Activated CD4-positive, alpha-beta T cell treated with anti-CD3 and anti-CD28 coated beads, Interleukin-2, amount 10 ng/mL, durations not matched to agents 24 days and 14 days (primary cell): Measurements from ENCODE around the gene CENPU. TPM values are rescaled to one million over a fixed set of nuclear protein-coding genes. Genes with fewer than 3 reads are reported as not detected.
"Not testable (repeated sequence)": the region's sequence is repeated elsewhere in the genome, so short reads cannot be mapped to it uniquely, and the experiment has no call there.

Source experiments
- DNase-seq: peaks from one replicate; pipeline ENCODE4 v3.0.0; 2022
- H3K27ac Mint-ChIP-seq: one replicate; pipeline ENCODE4 v1.8.0; 2022; ENCODE audit warnings: mild to moderate bottlenecking, mixed read lengths
- H3K27me3 Mint-ChIP-seq: one replicate; pipeline ENCODE4 v1.8.0; 2022; ENCODE audit warnings: mixed read lengths
- H3K36me3 Mint-ChIP-seq: one replicate; pipeline ENCODE4 v1.8.0; 2022; ENCODE audit warnings: low read depth, mild to moderate bottlenecking, mixed read lengths
- H3K4me1 Mint-ChIP-seq: one replicate; pipeline ENCODE4 v1.8.0; 2021; ENCODE audit warnings: mixed read lengths
- H3K4me3 Mint-ChIP-seq: one replicate; pipeline ENCODE4 v1.8.0; 2022; ENCODE audit warnings: mild to moderate bottlenecking, moderate library complexity, mixed read lengths
- H3K9me3 Mint-ChIP-seq: one replicate; pipeline ENCODE4 v1.8.0; 2021; ENCODE audit warnings: mixed read lengths
- intact Hi-C: fragments of 100-400 bp; cut with micrococcal nuclease; formaldehyde crosslinking; loops from one replicate; pipeline ENCODE4 v1.15.1; 2023
- total RNA-seq: library from RNA; stranded (reverse); gene quantifications from 2 replicates; pipeline ENCODE4 v1.2.3, GENCODE V29; 2022

CENPU gene
- total RNA-seq, 1 donor from 2014 or later = 71.7 TPM

- no peak for DNase-seq
- no peaks in the 10 kb centered on the region for H3K27me3 Mint-ChIP-seq
- H3K27ac Mint-ChIP-seq = no peak overlapping the region
- peaks cover 37% of the 10 kb centered on the region for H3K36me3 Mint-ChIP-seq
- peaks cover 6% of the 10 kb centered on the region for H3K9me3 Mint-ChIP-seq
- intact Hi-C loops = loop anchor here (5.0 kb wide), 1 partner anchor 43 kb away; no protein-coding TSS in a partner anchor
- H3K4me1 Mint-ChIP-seq = peaks cover 27% of the 10 kb centered on the region
- H3K4me3 Mint-ChIP-seq = no peak overlapping the region
Measured at GRCh38 chr4:184664445-184665210, 69.3 kb downstream of the CENPU start.

- intact Hi-C loops = no loop called here
- Mint-ChIP-seq H3K4me1 (peaks cover 8% of the 10 kb centered on the region), H3K36me3 (peaks cover 28% of the 10 kb centered on the region), H3K27me3 (no peaks in the 10 kb centered on the region), H3K27ac (no peak overlapping the region), H3K4me3 (no peak overlapping the region), H3K9me3 (no peaks in the 10 kb centered on the region)
- DNase-seq = no peak
Measured at GRCh38 chr4:184662236-184662635, 71.7 kb downstream of the CENPU start.

- Mint-ChIP-seq H3K4me1 (peaks cover 3% of the 10 kb centered on the region), H3K27me3 (no peaks in the 10 kb centered on the region), H3K4me3 (no peak overlapping the region), H3K9me3 (no peaks in the 10 kb centered on the region), H3K36me3 (peaks cover 26% of the 10 kb centered on the region), H3K27ac (no peak overlapping the region)
- DNase-seq = no peak
- intact Hi-C loops = no loop called here
Measured at GRCh38 chr4:184660978-184661377, 72.9 kb downstream of the CENPU start.

- H3K4me1 Mint-ChIP-seq, intact Hi-C loops, H3K27ac Mint-ChIP-seq, H3K4me3 Mint-ChIP-seq, DNase-seq, H3K27me3 Mint-ChIP-seq, H3K9me3 Mint-ChIP-seq: not testable (repeated sequence)
- H3K36me3 Mint-ChIP-seq = peaks cover 27% of the 10 kb centered on the region
Measured at GRCh38 chr4:184657820-184658219, 76.1 kb downstream of the CENPU start.

GRCh38 chr4:184657144-184657543 is 76.8 kb downstream of the CENPU start:
- Mint-ChIP-seq H3K27ac (no peak overlapping the region), H3K36me3 (peaks cover 28% of the 10 kb centered on the region), H3K4me1 (peaks cover 4% of the 10 kb centered on the region), H3K4me3 (no peak overlapping the region), H3K27me3 (no peaks in the 10 kb centered on the region), H3K9me3 (no peaks in the 10 kb centered on the region)
- intact Hi-C loops = no loop called here
- no peak for DNase-seq

GRCh38 chr4:184655889-184656869 is 77.7 kb downstream of the CENPU start:
- no peak for DNase-seq
- Mint-ChIP-seq H3K36me3 (peaks cover 28% of the 10 kb centered on the region), H3K4me3 (no peak overlapping the region), H3K9me3 (no peaks in the 10 kb centered on the region), H3K4me1 (peaks cover 9% of the 10 kb centered on the region), H3K27ac (no peak overlapping the region), H3K27me3 (no peaks in the 10 kb centered on the region)
- intact Hi-C loops = no loop called here

- intact Hi-C loops = loop anchor here (5.0 kb wide), 1 partner anchor 39 kb away; no protein-coding TSS in a partner anchor
- H3K27ac Mint-ChIP-seq = no peak overlapping the region
Measured at GRCh38 chr4:184653650-184654049, 80.2 kb downstream of the CENPU start.

GRCh38 chr4:184652681-184653080 is 81.2 kb downstream of the CENPU start:
- H3K9me3 Mint-ChIP-seq, DNase-seq, H3K27ac Mint-ChIP-seq, H3K27me3 Mint-ChIP-seq, H3K4me3 Mint-ChIP-seq: not testable (repeated sequence)
- intact Hi-C loops = loop anchor here (5.0 kb wide), 1 partner anchor 40 kb away; no protein-coding TSS in a partner anchor
- peaks cover 27% of the 10 kb centered on the region for H3K36me3 Mint-ChIP-seq
- H3K4me1 Mint-ChIP-seq = peaks cover 26% of the 10 kb centered on the region

More at GRCh38 chr4:184653650-184654049, 80.2 kb downstream of the CENPU start:
- H3K4me1 Mint-ChIP-seq = peaks cover 18% of the 10 kb centered on the region
- H3K36me3 Mint-ChIP-seq = peaks cover 22% of the 10 kb centered on the region
- H3K27me3 Mint-ChIP-seq = no peaks in the 10 kb centered on the region
- DNase-seq = no peak
- no peak overlapping the region for H3K4me3 Mint-ChIP-seq
- no peaks in the 10 kb centered on the region for H3K9me3 Mint-ChIP-seq

- Mint-ChIP-seq H3K27me3 (no peaks in the 10 kb centered on the region), H3K4me3 (no peak overlapping the region), H3K27ac (no peak overlapping the region), H3K9me3 (no peaks in the 10 kb centered on the region), H3K36me3 (peaks cover 28% of the 10 kb centered on the region), H3K4me1 (peaks cover 32% of the 10 kb centered on the region)
- intact Hi-C loops = loop anchor here (5.0 kb wide), 1 partner anchor 40 kb away; no protein-coding TSS in a partner anchor
- DNase-seq = peak; percentile 50
Measured at GRCh38 chr4:184651899-184652298, 82.0 kb downstream of the CENPU start.

GRCh38 chr4:184649971-184650855 is 83.7 kb downstream of the CENPU start:
- intact Hi-C loops = loop anchor here (1.0 to 5.0 kb wide), 13 partner anchors 42 to 1208 kb away; partner anchors contain the start of genes ACSL1, CCDC110, CDKN2AIP and CENPU
- DNase-seq = peak; percentile 55
- Mint-ChIP-seq H3K4me1 (peaks cover 46% of the 10 kb centered on the region), H3K27ac (peak overlapping the region; percentile 92), H3K36me3 (peaks cover 35% of the 10 kb centered on the region), H3K4me3 (peak overlapping the region; percentile 99), H3K9me3 (no peaks in the 10 kb centered on the region), H3K27me3 (no peaks in the 10 kb centered on the region)

GRCh38 chr4:184649026-184649970 is 84.6 kb downstream of the CENPU start, which contains the start of the genes CASP3 and PRIMPOL:
TSS of gene CASP3 (minus strand) at chr4:184649447. CDS start at chr4:184638453, 10,994 bp downstream.
TSS of gene PRIMPOL (plus strand) at chr4:184649738. CDS start at chr4:184657141, 7,403 bp downstream.
- peaks cover 51% of the 10 kb centered on the region for H3K4me1 Mint-ChIP-seq
- H3K36me3 Mint-ChIP-seq = peaks cover 40% of the 10 kb centered on the region
- no peaks in the 10 kb centered on the region for H3K9me3 Mint-ChIP-seq
- H3K4me3 Mint-ChIP-seq = peak within 1 kb of the TSS; percentile 99
- peak; percentile 99 for DNase-seq
- peak within 1 kb of the TSS; percentile 92 for H3K27ac Mint-ChIP-seq
- H3K27me3 Mint-ChIP-seq = no peaks in the 10 kb centered on the region
- intact Hi-C loops = loop anchor here (1.0 to 5.0 kb wide), 12 partner anchors 66 to 1207 kb away; partner anchors contain the start of genes ACSL1, CCDC110, CDKN2AIP and CENPU
